ENCODE data around the gene MYL12B.
"Not testable (repeated sequence)": the region's sequence is repeated elsewhere in the genome, so short reads cannot be mapped to it uniquely, and the experiment has no call there.

The MYL12B gene

GRCh38 chr18:3220868-3221267, 41.1 kb upstream of the MYL12B start:
- H3K9me3 ChIP-seq (ENCODE audit: control insufficient read depth in 1 of 2, low read length in 2 of 2); H3K27ac ChIP-seq (ENCODE audit: low read depth, low read length); H3K9ac ChIP-seq (ENCODE audit: low read depth in 1 of 2, low read length in 2 of 2): not testable (repeated sequence)

GRCh38 chr18:3221496-3221895, 40.4 kb upstream of the MYL12B start:
- H3K36me3 ChIP-seq (ENCODE audit: control insufficient read depth in 1 of 2, insufficient read depth in 2 of 2, low read length in 2 of 2), result no peaks in the 10 kb centered on the region
- no peaks in the 10 kb centered on the region for H3K27me3 ChIP-seq (ENCODE audit: control insufficient read depth in 1 of 2, insufficient read depth in 2 of 2, low read length in 2 of 2)
- no peaks in the 10 kb centered on the region for H3K9me3 ChIP-seq (ENCODE audit: control insufficient read depth in 1 of 2, low read length in 2 of 2)
- H3K4me1 ChIP-seq (ENCODE audit: control insufficient read depth in 1 of 2, insufficient read depth in 2 of 2, low read length in 2 of 2), result peaks cover 9 to 39% of the 10 kb centered on the region in 2 donors
- H3K4me3 ChIP-seq (ENCODE audit: low read depth in 1 of 2, low read length in 2 of 2), result no peak overlapping the region
- no peak overlapping the region for H3K9ac ChIP-seq (ENCODE audit: low read depth in 1 of 2, low read length in 2 of 2)
- no peak overlapping the region for H3K27ac ChIP-seq (ENCODE audit: low read depth, low read length)

More at GRCh38 chr18:3220868-3221267, 41.1 kb upstream of the MYL12B start:
- not testable (repeated sequence) for H3K27me3 ChIP-seq (ENCODE audit: control insufficient read depth in 1 of 2, insufficient read depth in 2 of 2, low read length in 2 of 2); H3K4me3 ChIP-seq (ENCODE audit: low read depth in 1 of 2, low read length in 2 of 2); H3K36me3 ChIP-seq (ENCODE audit: control insufficient read depth in 1 of 2, insufficient read depth in 2 of 2, low read length in 2 of 2)
- peaks cover 9 to 34% of the 10 kb centered on the region in 2 donors for H3K4me1 ChIP-seq (ENCODE audit: control insufficient read depth in 1 of 2, insufficient read depth in 2 of 2, low read length in 2 of 2)

- no peak overlapping the region for H3K27ac ChIP-seq (ENCODE audit: low read depth, low read length)
- no peaks in the 10 kb centered on the region for H3K9me3 ChIP-seq (ENCODE audit: control insufficient read depth in 1 of 2, low read length in 2 of 2)
- H3K4me3 ChIP-seq (ENCODE audit: low read depth in 1 of 2, low read length in 2 of 2), result no peak overlapping the region
- no peak overlapping the region for H3K9ac ChIP-seq (ENCODE audit: low read depth in 1 of 2, low read length in 2 of 2)
- H3K36me3 ChIP-seq (ENCODE audit: control insufficient read depth in 1 of 2, insufficient read depth in 2 of 2, low read length in 2 of 2), result no peaks in the 10 kb centered on the region
- H3K27me3 ChIP-seq (ENCODE audit: control insufficient read depth in 1 of 2, insufficient read depth in 2 of 2, low read length in 2 of 2), result no peaks in the 10 kb centered on the region
- peaks cover 9 to 29% of the 10 kb centered on the region in 2 donors for H3K4me1 ChIP-seq (ENCODE audit: control insufficient read depth in 1 of 2, insufficient read depth in 2 of 2, low read length in 2 of 2)
Observed at GRCh38 chr18:3223356-3223755, 38.6 kb upstream of the MYL12B start.

- Histone ChIP-seq H3K9me3 (ENCODE audit: control insufficient read depth in 1 of 2, low read length in 2 of 2) (no peaks in the 10 kb centered on the region), H3K27ac (ENCODE audit: low read depth, low read length) (no peak overlapping the region), H3K4me3 (ENCODE audit: low read depth in 1 of 2, low read length in 2 of 2) (no peak overlapping the region), H3K4me1 (ENCODE audit: control insufficient read depth in 1 of 2, insufficient read depth in 2 of 2, low read length in 2 of 2) (peaks cover 9 to 21% of the 10 kb centered on the region in 2 donors), H3K9ac (ENCODE audit: low read depth in 1 of 2, low read length in 2 of 2) (no peak overlapping the region), H3K36me3 (ENCODE audit: control insufficient read depth in 1 of 2, insufficient read depth in 2 of 2, low read length in 2 of 2) (no peaks in the 10 kb centered on the region), H3K27me3 (ENCODE audit: control insufficient read depth in 1 of 2, insufficient read depth in 2 of 2, low read length in 2 of 2) (no peaks in the 10 kb centered on the region)
Observed at GRCh38 chr18:3224223-3224622, 37.7 kb upstream of the MYL12B start.

GRCh38 chr18:3225588-3225987, 36.3 kb upstream of the MYL12B start:
- H3K9ac ChIP-seq (ENCODE audit: low read depth in 1 of 2, low read length in 2 of 2), result no peak overlapping the region
- no peaks in the 10 kb centered on the region for H3K36me3 ChIP-seq (ENCODE audit: control insufficient read depth in 1 of 2, insufficient read depth in 2 of 2, low read length in 2 of 2)
- no peaks in the 10 kb centered on the region for H3K9me3 ChIP-seq (ENCODE audit: control insufficient read depth in 1 of 2, low read length in 2 of 2)
- H3K4me3 ChIP-seq (ENCODE audit: low read depth in 1 of 2, low read length in 2 of 2), result no peak overlapping the region
- peaks cover 10 to 14% of the 10 kb centered on the region in 2 donors for H3K4me1 ChIP-seq (ENCODE audit: control insufficient read depth in 1 of 2, insufficient read depth in 2 of 2, low read length in 2 of 2)
- no peak overlapping the region for H3K27ac ChIP-seq (ENCODE audit: low read depth, low read length)
- H3K27me3 ChIP-seq (ENCODE audit: control insufficient read depth in 1 of 2, insufficient read depth in 2 of 2, low read length in 2 of 2), result no peaks in the 10 kb centered on the region

GRCh38 chr18:3226048-3226447, 35.9 kb upstream of the MYL12B start:
- Histone ChIP-seq H3K9me3 (ENCODE audit: control insufficient read depth in 1 of 2, low read length in 2 of 2) (no peaks in the 10 kb centered on the region), H3K4me1 (ENCODE audit: control insufficient read depth in 1 of 2, insufficient read depth in 2 of 2, low read length in 2 of 2) (peaks cover 13 to 14% of the 10 kb centered on the region in 2 donors), H3K9ac (ENCODE audit: low read depth in 1 of 2, low read length in 2 of 2) (no peak overlapping the region), H3K36me3 (ENCODE audit: control insufficient read depth in 1 of 2, insufficient read depth in 2 of 2, low read length in 2 of 2) (no peaks in the 10 kb centered on the region), H3K4me3 (ENCODE audit: low read depth in 1 of 2, low read length in 2 of 2) (no peak overlapping the region), H3K27ac (ENCODE audit: low read depth, low read length) (no peak overlapping the region), H3K27me3 (ENCODE audit: control insufficient read depth in 1 of 2, insufficient read depth in 2 of 2, low read length in 2 of 2) (no peaks in the 10 kb centered on the region)

GRCh38 chr18:3230401-3231334, 31.3 kb upstream of the MYL12B start:
- no peak overlapping the region for H3K27ac ChIP-seq (ENCODE audit: low read depth, low read length)

GRCh38 chr18:3233004-3233403, 28.9 kb upstream of the MYL12B start:
- Histone ChIP-seq H3K27ac (ENCODE audit: low read depth, low read length) (no peak overlapping the region), H3K36me3 (ENCODE audit: control insufficient read depth in 1 of 2, insufficient read depth in 2 of 2, low read length in 2 of 2) (no peaks in the 10 kb centered on the region), H3K9ac (ENCODE audit: low read depth in 1 of 2, low read length in 2 of 2) (no peak overlapping the region), H3K27me3 (ENCODE audit: control insufficient read depth in 1 of 2, insufficient read depth in 2 of 2, low read length in 2 of 2) (no peaks in the 10 kb centered on the region), H3K4me1 (ENCODE audit: control insufficient read depth in 1 of 2, insufficient read depth in 2 of 2, low read length in 2 of 2) (peaks cover 16 to 18% of the 10 kb centered on the region in 2 donors), H3K9me3 (ENCODE audit: control insufficient read depth in 1 of 2, low read length in 2 of 2) (no peaks in the 10 kb centered on the region), H3K4me3 (ENCODE audit: low read depth in 1 of 2, low read length in 2 of 2) (no peak overlapping the region)

More at GRCh38 chr18:3230401-3231334, 31.3 kb upstream of the MYL12B start:
- Histone ChIP-seq H3K36me3 (ENCODE audit: control insufficient read depth in 1 of 2, insufficient read depth in 2 of 2, low read length in 2 of 2) (no peaks in the 10 kb centered on the region), H3K9ac (ENCODE audit: low read depth in 1 of 2, low read length in 2 of 2) (no peak overlapping the region), H3K9me3 (ENCODE audit: control insufficient read depth in 1 of 2, low read length in 2 of 2) (no peaks in the 10 kb centered on the region), H3K27me3 (ENCODE audit: control insufficient read depth in 1 of 2, insufficient read depth in 2 of 2, low read length in 2 of 2) (no peaks in the 10 kb centered on the region), H3K4me1 (ENCODE audit: control insufficient read depth in 1 of 2, insufficient read depth in 2 of 2, low read length in 2 of 2) (peaks cover 19 to 22% of the 10 kb centered on the region in 2 donors), H3K4me3 (ENCODE audit: low read depth in 1 of 2, low read length in 2 of 2) (peak overlapping the region in 1 of 2 donors; percentile 53)

- H3K27me3 ChIP-seq (ENCODE audit: control insufficient read depth in 1 of 2, insufficient read depth in 2 of 2, low read length in 2 of 2), result no peaks in the 10 kb centered on the region
- no peaks in the 10 kb centered on the region for H3K36me3 ChIP-seq (ENCODE audit: control insufficient read depth in 1 of 2, insufficient read depth in 2 of 2, low read length in 2 of 2)
- no peak overlapping the region for H3K9ac ChIP-seq (ENCODE audit: low read depth in 1 of 2, low read length in 2 of 2)
- H3K4me3 ChIP-seq (ENCODE audit: low read depth in 1 of 2, low read length in 2 of 2), result no peak overlapping the region
- no peak overlapping the region for H3K27ac ChIP-seq (ENCODE audit: low read depth, low read length)
- peaks cover 16 to 18% of the 10 kb centered on the region in 2 donors for H3K4me1 ChIP-seq (ENCODE audit: control insufficient read depth in 1 of 2, insufficient read depth in 2 of 2, low read length in 2 of 2)
- H3K9me3 ChIP-seq (ENCODE audit: control insufficient read depth in 1 of 2, low read length in 2 of 2), result no peaks in the 10 kb centered on the region
Observed at GRCh38 chr18:3233433-3234168, 28.3 kb upstream of the MYL12B start.

GRCh38 chr18:3234457-3234856, 27.5 kb upstream of the MYL12B start:
- Histone ChIP-seq H3K4me1 (ENCODE audit: control insufficient read depth in 1 of 2, insufficient read depth in 2 of 2, low read length in 2 of 2) (peaks cover 16 to 18% of the 10 kb centered on the region in 2 donors), H3K9me3 (ENCODE audit: control insufficient read depth in 1 of 2, low read length in 2 of 2) (no peaks in the 10 kb centered on the region), H3K4me3 (ENCODE audit: low read depth in 1 of 2, low read length in 2 of 2) (no peak overlapping the region), H3K36me3 (ENCODE audit: control insufficient read depth in 1 of 2, insufficient read depth in 2 of 2, low read length in 2 of 2) (no peaks in the 10 kb centered on the region), H3K27ac (ENCODE audit: low read depth, low read length) (no peak overlapping the region), H3K9ac (ENCODE audit: low read depth in 1 of 2, low read length in 2 of 2) (no peak overlapping the region), H3K27me3 (ENCODE audit: control insufficient read depth in 1 of 2, insufficient read depth in 2 of 2, low read length in 2 of 2) (no peaks in the 10 kb centered on the region)

Data from duodenal mucosa (tissue), 2 donors.